Activated T-helper 1 cell treated with Interleukin-2 at 50 U/mL for 16 hours (primary cell): ENCODE results near the gene ZNF746.
A peak's percentile ranks its signal among the peaks of the same experiment; 100 is the strongest.

Experiments used
- DNase-seq: peaks from one replicate; pipeline ENCODE4 v3.0.0-alpha.2; 2020; ENCODE audit warnings: low read depth

ZNF746 gene

DNA sequence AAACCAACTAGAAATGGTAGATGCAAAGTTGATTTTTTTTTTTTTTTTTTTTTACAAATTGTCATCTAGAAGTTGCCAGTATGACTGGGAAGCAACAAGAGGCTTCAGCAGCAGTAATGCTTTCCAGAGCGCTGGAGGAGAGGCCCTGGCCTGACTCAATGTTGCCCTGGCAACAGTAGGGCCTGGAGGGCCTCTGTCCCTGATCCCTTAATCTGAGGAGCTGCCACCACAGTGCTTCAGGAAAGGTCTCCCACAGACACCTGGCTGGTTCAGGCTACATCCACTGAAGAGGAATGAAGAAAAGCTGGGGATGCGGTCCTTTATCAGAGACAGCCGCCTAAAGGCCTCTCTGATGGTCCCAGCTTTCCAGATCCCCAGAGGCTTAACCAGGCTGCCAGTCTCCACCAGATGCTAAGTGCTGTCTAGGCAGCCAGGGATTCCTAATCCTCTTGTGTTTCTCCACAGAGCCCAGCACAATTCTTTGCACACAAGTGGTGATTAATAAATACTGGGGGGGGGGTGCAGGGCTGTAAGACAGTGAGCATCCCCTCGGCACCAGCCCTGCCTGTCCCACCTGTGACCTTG, 70.4 kb downstream of the ZNF746 start:
- DNase-seq, result no peak

DNA sequence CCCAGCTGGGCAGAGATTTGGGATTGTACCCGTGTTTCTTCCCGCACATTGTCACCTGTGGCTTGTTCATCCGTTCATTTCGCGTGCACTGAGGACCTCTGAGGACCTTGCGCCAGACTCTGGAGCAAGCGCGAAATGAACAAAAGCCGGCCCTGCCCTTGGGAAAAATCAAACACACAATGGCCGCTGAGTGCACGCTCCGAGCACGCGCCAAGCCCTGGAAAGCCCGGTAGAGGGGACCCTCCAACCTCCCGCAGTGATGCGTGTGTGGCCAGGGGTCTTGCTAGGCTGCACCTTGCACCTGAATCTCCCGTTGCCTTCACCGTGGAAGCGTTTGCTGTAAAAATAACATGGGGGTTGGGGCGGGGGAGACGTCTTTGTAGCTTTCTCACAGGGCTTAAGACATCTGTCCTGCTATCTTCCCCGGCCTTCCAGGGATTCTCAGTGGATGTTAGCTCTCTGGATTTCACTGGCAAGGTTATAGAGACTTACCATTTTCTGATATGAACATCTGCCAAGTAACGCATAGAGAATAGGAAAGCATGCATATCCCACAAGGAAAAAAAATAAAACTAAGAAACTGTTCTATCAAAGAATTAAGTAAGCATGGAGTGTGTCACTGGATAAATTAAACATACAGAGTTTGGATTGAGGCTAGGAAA, 74.0 kb downstream of the ZNF746 start:
- no peak for DNase-seq

DNA sequence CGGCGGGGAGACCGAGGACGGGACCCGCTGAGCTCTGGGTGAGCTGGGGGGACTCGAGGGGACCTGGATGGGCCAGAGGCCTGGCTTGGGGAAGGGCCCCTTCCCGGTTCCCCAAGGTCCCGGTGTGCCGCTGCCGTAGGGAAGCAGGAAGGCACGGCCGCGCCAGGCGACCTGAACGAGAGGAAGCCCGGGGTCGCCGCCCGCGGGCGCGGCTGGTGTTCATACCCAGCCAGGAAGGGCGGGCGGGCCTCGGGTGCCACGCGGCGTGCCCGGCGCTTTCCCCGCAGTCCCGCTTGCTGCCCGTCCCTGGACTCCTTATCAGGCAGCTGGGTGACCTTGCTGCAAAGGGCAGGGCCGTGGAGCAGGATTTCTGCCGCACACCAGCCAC, 74.7 kb downstream of the ZNF746 start:
- peak; percentile 10 for DNase-seq
